Duodenal mucosa (tissue), 2 donors: ENCODE data around the gene ZNF613.
A peak's percentile ranks its signal among the peaks of the same experiment; 100 is the strongest.

Experiments
- H3K27ac ChIP-seq: one replicate; pipeline ENCODE4 v1.7.0; 2013; ENCODE audit warnings: low read depth, low read length
- H3K27me3 ChIP-seq, 2 donors: one replicate each; pipeline ENCODE4 v1.7.0; 2013; ENCODE audit warnings: low read length in 2 of 2, control low read depth in 1 of 2; ENCODE audit not compliant: insufficient read depth in 2 of 2, control insufficient read depth in 1 of 2
- H3K36me3 ChIP-seq, 2 donors: one replicate each; pipeline ENCODE4 v1.7.0; 2013; ENCODE audit warnings: low read length in 2 of 2, control low read depth in 1 of 2; ENCODE audit not compliant: insufficient read depth in 2 of 2, control insufficient read depth in 1 of 2
- H3K4me1 ChIP-seq, 2 donors: one replicate each; pipeline ENCODE4 v1.7.0; 2013; ENCODE audit warnings: low read length in 2 of 2, control low read depth in 1 of 2; ENCODE audit not compliant: insufficient read depth in 2 of 2, control insufficient read depth in 1 of 2
- H3K4me3 ChIP-seq, 2 donors: one replicate each; pipeline ENCODE4 v1.7.0; 2013; ENCODE audit warnings: low read length in 2 of 2, low read depth in 1 of 2
- H3K9ac ChIP-seq, 2 donors: one replicate each; pipeline ENCODE4 v1.7.0; 2013; ENCODE audit warnings: low read length in 2 of 2, low read depth in 1 of 2
- H3K9me3 ChIP-seq, 2 donors: one replicate each; pipeline ENCODE4 v1.7.0; 2013; ENCODE audit warnings: low read length in 2 of 2, control low read depth in 1 of 2; ENCODE audit not compliant: control insufficient read depth in 1 of 2

Gene ZNF613

DNA sequence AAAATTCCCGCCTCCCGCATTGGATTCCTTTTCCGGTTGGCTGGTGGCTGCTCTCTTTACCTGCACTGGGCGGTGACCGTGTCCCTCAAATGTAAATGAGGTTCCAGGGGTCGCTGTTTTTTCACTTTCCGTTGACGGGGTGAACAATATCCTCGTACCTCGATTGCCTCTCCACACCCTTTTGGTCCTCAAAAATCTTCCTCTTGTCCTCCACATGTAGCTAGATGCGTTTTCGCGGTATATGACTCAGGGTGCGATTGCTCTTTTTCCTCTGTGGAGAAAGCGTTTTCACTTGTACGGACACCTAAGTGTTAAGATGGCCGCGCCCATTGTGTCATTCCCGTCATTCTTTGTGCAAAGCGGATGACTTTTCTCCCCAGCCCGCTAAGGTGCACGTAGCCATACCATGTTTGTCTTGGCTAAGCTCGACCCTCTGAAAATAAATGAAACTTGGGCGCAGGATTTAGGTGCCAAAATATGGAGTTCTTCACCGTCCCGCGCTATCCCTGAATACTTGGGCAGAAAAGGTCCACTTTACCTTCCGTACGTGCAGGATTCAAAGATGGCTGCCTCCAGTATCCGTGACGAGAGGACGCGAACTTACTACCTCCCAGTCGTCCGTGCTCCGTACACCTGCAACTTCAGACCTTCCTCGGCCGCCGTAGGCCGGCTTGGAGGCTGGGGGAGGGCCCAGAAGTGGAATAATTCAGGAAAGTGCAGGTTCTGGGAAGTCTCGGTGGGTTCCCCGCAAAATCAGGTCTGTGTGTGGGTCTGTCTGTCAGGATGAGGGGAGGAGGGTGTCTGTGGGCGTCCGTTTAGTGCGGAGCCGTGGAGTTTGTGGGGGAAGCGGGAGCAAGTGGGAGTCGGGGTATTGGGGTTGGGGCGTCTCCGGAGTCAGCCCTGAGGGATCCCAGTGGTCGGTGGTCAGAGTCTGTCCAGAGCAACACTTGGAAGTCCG is at the start of gene ZNF613:
Gene ZNF613, plus strand, starts transcription at position 689 of the 958 bp plus-strand sequence. CDS start 8,749 bp downstream, outside the sequence.
- Histone ChIP-seq H3K9ac (peak within 1 kb of the TSS; percentile 76 to 77), H3K27ac (peak within 1 kb of the TSS; percentile 82), H3K4me3 (peak within 1 kb of the TSS; percentile 95 to 97), H3K9me3 (peaks cover 16 to 53% of the 10 kb centered on the region in 2 donors), H3K4me1 (no peaks in the 10 kb centered on the region), H3K27me3 (no peaks in the 10 kb centered on the region), H3K36me3 (peaks cover 14 to 15% of the 10 kb centered on the region in 2 donors)

DNA sequence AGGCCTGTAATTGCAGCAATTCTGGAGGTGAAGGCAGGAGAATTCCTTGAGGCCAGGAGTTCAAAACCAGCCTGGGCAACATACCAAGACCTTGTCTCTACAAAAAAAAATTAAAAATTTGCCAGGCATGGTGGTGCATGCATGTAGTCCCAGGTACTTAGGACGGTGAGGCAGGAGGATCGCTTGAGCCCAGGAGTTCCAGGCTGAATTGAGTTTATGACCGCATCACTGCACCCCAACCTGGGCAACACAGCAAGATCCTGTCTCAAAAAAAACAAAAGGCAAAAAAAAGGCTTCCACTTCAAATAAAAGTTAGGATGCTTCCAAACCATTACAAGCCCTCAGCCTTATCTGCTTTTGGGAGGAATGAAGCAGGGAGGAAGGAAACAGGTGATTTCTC is 44.8 kb upstream of the ZNF613 start:
- Histone ChIP-seq H3K36me3 (peaks cover 7 to 20% of the 10 kb centered on the region in 2 donors), H3K9me3 (peaks cover 30 to 52% of the 10 kb centered on the region in 2 donors), H3K27me3 (no peaks in the 10 kb centered on the region), H3K4me1 (no peaks in the 10 kb centered on the region), H3K27ac (no peak overlapping the region), H3K4me3 (no peak overlapping the region), H3K9ac (no peak overlapping the region)

DNA sequence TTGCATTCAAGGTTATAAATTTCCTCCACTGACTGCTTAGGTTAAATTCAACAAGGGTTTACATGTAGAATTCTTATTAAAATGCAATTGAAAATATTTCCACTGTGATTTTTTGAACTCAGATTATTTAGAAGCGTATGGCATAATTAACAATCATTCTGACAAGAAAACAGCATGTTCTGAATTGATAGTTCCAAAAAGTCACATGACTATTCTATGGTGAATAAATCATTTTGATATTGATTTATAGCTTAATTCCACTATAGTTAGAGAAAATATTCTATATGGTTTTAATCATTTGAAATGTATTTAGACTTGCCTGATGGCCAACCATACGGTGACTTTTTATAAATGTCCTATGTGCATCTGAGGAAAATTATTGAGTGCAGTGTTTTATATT is 42.6 kb upstream of the ZNF613 start:
- H3K4me1 ChIP-seq, result no peaks in the 10 kb centered on the region
- H3K4me3 ChIP-seq, result no peak overlapping the region
- H3K36me3 ChIP-seq, result peaks cover 5 to 19% of the 10 kb centered on the region in 2 donors
- H3K9ac ChIP-seq, result no peak overlapping the region
- H3K27me3 ChIP-seq, result no peaks in the 10 kb centered on the region
- H3K9me3 ChIP-seq, result peaks cover 32 to 64% of the 10 kb centered on the region in 2 donors
- no peak overlapping the region for H3K27ac ChIP-seq

DNA sequence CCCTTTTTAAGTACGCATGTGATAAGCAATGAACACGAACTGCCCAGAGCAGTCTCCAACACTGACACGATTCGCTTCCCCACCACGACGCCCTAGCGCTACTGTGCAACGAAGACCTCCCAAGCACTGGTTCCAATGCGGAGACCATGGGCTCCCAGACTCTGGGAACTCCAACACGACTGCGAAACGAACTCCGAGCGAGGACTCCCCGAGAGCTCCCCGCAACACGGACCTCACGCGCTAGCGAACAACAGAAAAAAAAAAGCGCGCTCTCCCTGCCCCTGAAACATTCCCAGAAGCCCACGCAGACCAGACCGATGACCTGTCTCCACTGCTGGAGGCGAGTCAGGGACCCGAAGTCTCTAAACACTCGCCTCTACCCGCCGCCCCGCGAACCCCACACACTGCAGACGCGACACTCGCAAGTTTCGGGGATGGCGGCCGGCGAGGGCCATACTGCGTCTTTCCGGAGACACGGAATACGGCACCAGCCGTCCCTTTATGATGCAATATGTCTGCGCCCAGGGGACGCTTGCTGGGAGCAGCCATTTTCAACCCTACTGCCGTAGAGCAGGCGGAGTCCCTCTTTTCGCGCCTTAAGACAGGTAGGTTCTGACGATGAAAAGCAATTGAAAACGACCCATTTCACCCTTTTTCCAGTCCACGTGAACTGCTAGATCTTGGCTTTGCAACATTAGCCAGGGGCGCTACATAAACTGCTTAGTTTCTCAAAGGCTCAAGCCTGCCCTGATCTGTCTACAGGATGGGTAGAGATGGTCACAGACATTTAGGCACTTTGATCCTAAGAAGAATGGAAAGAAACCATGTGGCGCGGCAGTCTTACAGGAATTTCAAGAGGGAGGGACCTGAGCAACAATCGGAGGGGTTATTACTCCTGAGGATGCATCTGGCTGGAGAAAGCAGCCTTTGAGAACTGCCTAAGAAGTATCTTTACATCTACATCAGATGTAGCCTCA is 39.5 kb upstream of the ZNF613 start, which contains the start of gene ZNF577:
Gene ZNF577, minus strand, starts transcription at position 430 of the 977 bp plus-strand sequence. CDS start 7,569 bp downstream, outside the sequence.
- Histone ChIP-seq H3K27me3 (no peaks in the 10 kb centered on the region), H3K27ac (peak within 1 kb of the TSS; percentile 30), H3K36me3 (peaks cover 32 to 33% of the 10 kb centered on the region in 2 donors), H3K4me1 (no peaks in the 10 kb centered on the region), H3K4me3 (peak within 1 kb of the TSS; percentile 85 to 89), H3K9ac (peak within 1 kb of the TSS; percentile 60), H3K9me3 (peaks cover 47 to 60% of the 10 kb centered on the region in 2 donors)

DNA sequence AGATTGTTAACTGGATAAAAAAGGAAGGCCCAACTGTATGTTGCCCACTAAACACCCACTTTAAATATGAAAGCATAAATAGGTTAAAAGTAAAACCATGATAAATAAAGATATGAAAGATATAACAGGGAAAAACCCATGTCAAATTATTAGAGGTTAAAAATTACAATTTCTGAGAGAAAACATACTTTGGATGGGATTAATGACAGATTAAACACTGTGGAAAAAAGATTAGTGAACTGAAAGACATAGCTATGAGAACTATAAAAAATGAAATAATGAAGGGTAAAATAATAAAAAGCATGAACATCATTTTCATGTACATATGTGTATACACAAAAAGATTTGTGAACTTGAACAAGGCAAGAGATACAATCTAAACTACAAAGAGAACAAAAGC is 37.3 kb upstream of the ZNF613 start:
- no peak overlapping the region for H3K27ac ChIP-seq
- peaks cover 51 to 55% of the 10 kb centered on the region in 2 donors for H3K36me3 ChIP-seq
- H3K4me3 ChIP-seq, result no peak overlapping the region
- no peak overlapping the region for H3K9ac ChIP-seq
- H3K9me3 ChIP-seq, result peaks cover 55 to 75% of the 10 kb centered on the region in 2 donors
- H3K27me3 ChIP-seq, result no peaks in the 10 kb centered on the region
- no peaks in the 10 kb centered on the region for H3K4me1 ChIP-seq

DNA sequence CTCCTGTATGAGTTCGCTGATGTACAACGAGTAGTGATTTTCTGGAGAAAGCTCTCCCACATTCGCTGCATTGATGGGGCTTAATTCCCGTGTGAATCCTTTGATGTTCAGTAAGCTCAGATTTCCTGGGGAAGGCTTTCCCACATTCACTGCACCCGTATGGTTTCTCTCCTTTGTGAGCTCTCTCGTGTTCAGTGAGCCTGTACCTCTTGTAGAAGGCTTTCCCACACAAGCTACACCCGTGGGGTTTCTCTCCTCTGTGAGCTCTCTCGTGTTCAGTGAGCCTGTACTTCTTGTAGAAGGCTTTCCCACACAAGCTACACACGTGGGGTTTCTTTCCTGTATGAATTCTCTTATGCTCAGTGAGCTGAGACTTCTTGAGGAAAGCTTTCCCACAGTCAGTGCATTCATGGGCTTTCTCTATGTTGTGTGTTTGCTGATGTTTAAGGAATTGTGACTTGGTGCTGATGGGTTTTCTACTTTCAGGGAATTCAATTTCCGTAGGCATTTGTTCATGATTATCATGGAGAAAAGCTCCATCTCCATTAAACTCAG is 36.0 kb upstream of the ZNF613 start:
- H3K27ac ChIP-seq, result no peak overlapping the region
- H3K27me3 ChIP-seq, result no peaks in the 10 kb centered on the region
- H3K9me3 ChIP-seq, result peaks cover 56 to 76% of the 10 kb centered on the region in 2 donors
- no peaks in the 10 kb centered on the region for H3K4me1 ChIP-seq
- H3K4me3 ChIP-seq, result peak overlapping the region in 1 of 2 donors; percentile 7
- no peak overlapping the region for H3K9ac ChIP-seq
- peaks cover 59 to 67% of the 10 kb centered on the region in 2 donors for H3K36me3 ChIP-seq

DNA sequence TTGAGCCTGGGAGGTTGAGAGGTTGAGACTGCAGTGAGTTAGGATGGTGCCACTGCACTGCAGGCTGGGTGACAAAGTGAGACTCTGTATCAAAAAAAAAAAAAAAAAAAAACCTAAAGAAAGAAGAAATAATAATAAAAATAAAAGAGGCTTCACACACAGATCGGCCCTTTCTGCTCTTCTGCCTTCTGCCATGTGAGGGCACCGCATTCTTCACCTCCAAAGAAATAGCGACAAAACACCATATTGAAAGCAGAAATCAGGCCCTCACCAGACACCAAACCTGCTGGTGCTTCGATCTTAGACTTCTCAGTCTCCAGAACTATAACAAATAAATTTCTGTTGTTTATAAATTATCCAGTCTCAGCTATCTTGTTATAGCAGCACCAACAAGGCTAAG is 25.4 kb upstream of the ZNF613 start:
- H3K4me3 ChIP-seq, result peak overlapping the region; percentile 19 to 28
- peaks cover 0 to 2% of the 10 kb centered on the region in 2 donors for H3K4me1 ChIP-seq
- peaks cover 37 to 53% of the 10 kb centered on the region in 2 donors for H3K36me3 ChIP-seq
- peaks cover 43 to 59% of the 10 kb centered on the region in 2 donors for H3K9me3 ChIP-seq
- H3K27ac ChIP-seq, result no peak overlapping the region
- no peaks in the 10 kb centered on the region for H3K27me3 ChIP-seq
- H3K9ac ChIP-seq, result no peak overlapping the region

DNA sequence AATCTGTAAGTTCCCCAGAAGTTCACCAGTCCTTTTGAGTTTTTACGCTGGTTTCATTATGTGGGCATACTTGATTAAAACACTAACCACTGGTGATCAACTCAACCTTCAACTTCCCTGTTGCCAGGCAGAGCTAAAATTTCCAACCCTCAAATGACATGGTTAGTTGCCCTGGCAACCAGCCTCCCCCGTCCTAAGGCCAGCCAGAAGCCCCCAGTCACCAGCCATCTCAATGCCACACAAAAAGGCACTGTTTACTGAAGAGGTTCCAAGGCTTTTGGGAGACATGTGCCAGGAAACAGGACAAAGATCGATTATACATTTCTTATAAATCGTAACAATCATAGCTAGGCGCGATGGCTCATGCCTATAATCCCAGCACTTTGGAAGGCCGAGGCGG is 24.1 kb upstream of the ZNF613 start:
- Histone ChIP-seq H3K27me3 (no peaks in the 10 kb centered on the region), H3K4me1 (peaks cover 0 to 2% of the 10 kb centered on the region in 2 donors), H3K27ac (no peak overlapping the region), H3K9ac (no peak overlapping the region), H3K4me3 (peak overlapping the region; percentile 43 to 50), H3K36me3 (peaks cover 26 to 40% of the 10 kb centered on the region in 2 donors), H3K9me3 (peaks cover 38 to 47% of the 10 kb centered on the region in 2 donors)

DNA sequence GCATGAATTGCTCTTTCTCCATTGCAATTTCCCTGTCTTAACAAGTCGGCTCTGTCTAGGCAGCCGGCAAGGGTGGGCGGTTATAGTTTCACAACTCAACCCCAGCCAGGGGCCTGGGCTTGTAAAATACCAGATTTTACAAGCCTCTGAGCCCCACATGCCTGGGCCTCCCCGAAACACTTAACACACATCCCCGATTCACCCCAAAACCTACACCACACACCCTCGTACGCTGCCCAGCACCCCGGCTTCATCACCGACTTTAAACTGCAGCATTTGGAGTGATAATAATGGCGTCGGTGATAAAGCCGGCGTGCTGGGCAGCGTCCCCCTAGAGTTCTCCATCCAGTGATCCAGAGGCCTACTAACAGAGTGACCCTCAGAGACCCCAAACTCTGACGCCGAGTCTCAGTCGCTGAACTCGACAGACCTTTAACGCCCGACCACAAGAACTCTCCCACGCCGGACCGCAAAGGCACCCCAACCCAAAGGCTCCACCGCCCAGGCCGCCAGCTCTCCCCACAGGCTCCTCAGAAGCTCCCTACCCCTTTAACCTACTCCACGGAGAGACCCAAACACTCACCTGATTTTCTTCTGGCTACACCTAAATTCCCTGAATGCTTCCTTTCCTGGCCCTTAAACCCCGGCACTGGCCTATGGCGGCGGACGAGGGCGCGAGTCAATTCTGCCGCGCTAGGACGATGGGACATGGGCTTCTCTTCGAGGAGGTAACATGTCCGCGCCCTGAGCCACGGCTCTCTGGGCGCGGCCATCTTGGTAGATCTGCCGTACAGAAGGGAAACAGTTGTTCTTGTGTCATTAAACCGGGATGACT is 22.7 kb upstream of the ZNF613 start, which contains the start of gene ZNF649:
Gene ZNF649, minus strand, starts transcription at position 687 of the 835 bp plus-strand sequence. CDS start 4,910 bp downstream, outside the sequence.
- peaks cover 30 to 37% of the 10 kb centered on the region in 2 donors for H3K9me3 ChIP-seq
- no peaks in the 10 kb centered on the region for H3K27me3 ChIP-seq
- peak within 1 kb of the TSS; percentile 98 for H3K4me3 ChIP-seq
- peak within 1 kb of the TSS; percentile 95 to 98 for H3K9ac ChIP-seq
- peak within 1 kb of the TSS; percentile 74 for H3K27ac ChIP-seq
- H3K36me3 ChIP-seq, result peaks cover 14 to 26% of the 10 kb centered on the region in 2 donors
- H3K4me1 ChIP-seq, result peaks cover 0 to 2% of the 10 kb centered on the region in 2 donors
